Measurements from ENCODE around the gene NECTIN2.
A peak's percentile ranks its signal among the peaks of the same experiment; 100 is the strongest.

The NECTIN2 gene

GRCh38 chr19:44845612-44846454 is at the start of gene NECTIN2:
Gene NECTIN2, plus strand, starts transcription at chr19:44846297. Its CDS starts 229 bp downstream, at chr19:44846526.
- DNase-seq = peak; percentile 72

- DNase-seq = no peak
These were observed 49.4 kb upstream of the NECTIN2 start for GRCh38 chr19:44796701-44797115.

- no peak for DNase-seq
These were observed 46.3 kb upstream of the NECTIN2 start for GRCh38 chr19:44799627-44800346.

- DNase-seq = peak; percentile 80
These were observed 45.6 kb upstream of the NECTIN2 start for GRCh38 chr19:44800461-44800860.

GRCh38 chr19:44803442-44804428 is 42.4 kb upstream of the NECTIN2 start:
- DNase-seq = no peak

- no peak for DNase-seq
These were observed 39.8 kb upstream of the NECTIN2 start for GRCh38 chr19:44806291-44806690.

- DNase-seq = no peak
These were observed 38.9 kb upstream of the NECTIN2 start for GRCh38 chr19:44807162-44807561.

- no peak for DNase-seq
These were observed 38.2 kb upstream of the NECTIN2 start for GRCh38 chr19:44807652-44808462.

GRCh38 chr19:44808463-44809371 is 37.4 kb upstream of the NECTIN2 start, which contains the start of gene BCAM:
Gene BCAM, plus strand, starts transcription at chr19:44809103. Its CDS starts 22 bp downstream, at chr19:44809125.
- DNase-seq = no peak

- DNase-seq = no peak
These were observed 36.4 kb upstream of the NECTIN2 start for GRCh38 chr19:44809577-44810233.

- DNase-seq = no peak
These were observed 35.6 kb upstream of the NECTIN2 start for GRCh38 chr19:44810234-44811121.

- no peak for DNase-seq
These were observed 35.0 kb upstream of the NECTIN2 start for GRCh38 chr19:44811122-44811419.

- no peak for DNase-seq
These were observed 33.9 kb upstream of the NECTIN2 start for GRCh38 chr19:44812142-44812718.

- DNase-seq = no peak
These were observed 32.8 kb upstream of the NECTIN2 start for GRCh38 chr19:44813070-44813840.

GRCh38 chr19:44813841-44814470 is 32.1 kb upstream of the NECTIN2 start:
- DNase-seq = no peak

- no peak for DNase-seq
These were observed 31.6 kb upstream of the NECTIN2 start for GRCh38 chr19:44814517-44814916.

GRCh38 chr19:44816301-44816700 is 29.8 kb upstream of the NECTIN2 start:
- no peak for DNase-seq
